ENCODE data around the gene SCRN1.
A peak's percentile ranks its signal among the peaks of the same experiment; 100 is the strongest.
"Not testable (repeated sequence)": the region's sequence is repeated elsewhere in the genome, so short reads cannot be mapped to it uniquely, and the experiment has no call there.

Gene SCRN1

GRCh38 chr7:29890786-29891185, 98.8 kb downstream of the SCRN1 start:
- DNase-seq (ENCODE audit: low spot score) = not testable (repeated sequence)

- DNase-seq (ENCODE audit: low spot score) = no peak
These were observed 99.3 kb downstream of the SCRN1 start for GRCh38 chr7:29890251-29890650.

- DNase-seq (ENCODE audit: low spot score) = no peak
These were observed 100.3 kb downstream of the SCRN1 start for GRCh38 chr7:29889288-29889687.

GRCh38 chr7:29888006-29888405, 101.6 kb downstream of the SCRN1 start:
- no peak for DNase-seq (ENCODE audit: low spot score)

DNA sequence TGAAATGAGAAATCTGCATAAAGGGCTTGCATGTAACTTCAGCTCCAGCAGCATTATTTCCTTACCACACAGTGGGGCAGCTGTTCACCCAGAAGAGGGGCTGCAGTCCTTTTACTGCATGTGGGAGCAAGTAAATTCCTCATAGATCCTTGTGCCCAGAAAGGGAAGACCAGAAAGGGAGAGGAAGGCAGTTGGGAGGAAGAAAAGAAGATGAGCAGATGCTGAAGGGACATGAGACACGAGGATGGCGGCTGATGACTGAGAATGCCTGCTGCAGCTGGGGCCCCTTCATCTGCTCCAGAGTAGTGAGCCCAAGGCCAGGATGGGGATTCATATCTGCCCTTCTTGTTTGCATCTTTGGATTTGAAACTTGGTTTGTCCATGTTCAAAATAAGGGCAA, 102.8 kb downstream of the SCRN1 start:
- no peak for DNase-seq (ENCODE audit: low spot score)

GRCh38 chr7:29885626-29886025, 104.0 kb downstream of the SCRN1 start:
- DNase-seq (ENCODE audit: low spot score) = no peak

DNA sequence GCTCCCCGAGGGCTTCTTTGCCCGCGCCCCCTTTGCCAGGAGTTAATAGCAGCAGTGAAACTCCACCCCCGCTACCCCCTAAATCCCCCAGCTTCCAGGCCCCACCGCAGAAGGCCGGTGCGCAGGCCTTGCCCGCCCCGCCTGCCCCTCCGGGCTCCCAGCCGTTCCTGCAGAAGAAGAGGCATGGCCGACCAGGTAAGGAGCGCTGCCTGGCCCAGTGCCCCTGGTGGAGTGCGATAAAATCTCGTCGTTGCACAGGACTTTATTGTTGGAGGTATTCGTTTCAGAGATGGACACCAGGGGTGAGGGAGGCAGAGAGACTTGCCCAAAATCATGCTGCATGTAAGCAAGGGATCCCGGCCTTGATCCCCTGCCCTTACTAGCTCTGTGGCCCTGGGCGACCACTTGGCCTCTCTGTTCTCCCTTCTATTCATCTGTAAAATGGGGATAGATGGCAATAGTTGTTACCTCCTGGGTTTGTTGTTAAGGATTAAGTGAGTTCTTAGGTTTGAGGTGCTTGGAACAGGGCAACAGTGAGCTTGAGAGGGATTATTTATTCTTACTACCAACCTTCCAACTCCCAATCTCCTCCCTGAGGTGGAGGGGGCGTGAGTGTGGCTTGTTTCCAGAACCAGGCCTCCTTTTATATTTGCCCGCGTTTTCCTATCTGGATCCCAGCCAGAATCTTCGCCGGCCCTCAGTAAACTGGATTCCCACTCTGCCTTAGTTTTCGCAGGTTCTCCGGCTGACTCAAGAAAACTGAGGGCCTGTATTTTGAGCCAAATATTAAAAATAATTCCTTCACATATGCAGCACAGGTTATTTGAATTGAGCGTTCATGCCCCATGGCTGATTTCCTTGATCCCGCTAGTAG, 105.0 kb downstream of the SCRN1 start:
- DNase-seq (ENCODE audit: low spot score) = no peak

DNA sequence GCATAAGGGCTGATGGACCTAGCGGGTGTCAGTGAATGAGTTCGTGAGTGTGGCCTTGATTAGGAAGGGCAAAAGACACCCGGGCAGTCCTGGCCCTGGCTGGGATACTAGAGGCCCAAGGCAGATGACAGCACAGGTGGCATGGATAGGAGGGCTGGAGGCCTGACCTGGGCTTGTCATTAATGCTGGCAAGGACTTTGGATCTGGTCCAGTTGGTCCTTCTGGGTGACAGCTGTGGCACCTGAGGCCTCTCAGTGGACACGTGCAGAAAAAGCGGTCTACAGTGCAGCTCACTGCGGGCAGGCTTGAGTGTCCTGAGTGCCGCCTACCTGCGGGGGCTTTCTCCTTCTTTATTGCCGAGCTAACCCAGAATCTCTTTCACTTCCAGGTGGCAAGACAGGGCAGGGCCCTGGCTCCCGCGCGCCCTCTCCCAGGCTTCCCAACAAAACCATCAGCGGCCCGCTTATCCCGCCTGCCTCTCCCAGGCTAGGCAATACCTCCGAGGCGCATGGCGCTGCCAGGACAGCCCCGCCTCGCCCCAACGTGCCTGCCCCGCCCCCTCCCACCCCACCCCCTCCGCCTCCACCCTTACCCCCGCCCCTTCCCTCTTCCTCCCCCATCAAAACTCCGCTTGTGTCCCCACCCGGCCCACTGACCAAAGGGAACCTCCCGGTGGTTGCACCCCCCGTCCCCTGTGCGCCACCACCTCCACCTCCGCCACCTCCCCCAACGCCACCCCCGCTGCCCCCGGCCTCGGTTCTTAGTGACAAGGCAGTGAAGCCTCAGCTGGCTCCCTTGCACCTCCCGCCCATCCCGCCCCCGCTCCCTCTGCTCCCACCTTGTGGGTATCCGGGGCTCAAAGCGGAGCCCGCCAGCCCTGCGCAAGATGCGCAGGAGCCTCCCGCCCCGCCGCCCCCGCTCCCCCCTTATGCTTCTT, 105.9 kb downstream of the SCRN1 start:
- no peak for DNase-seq (ENCODE audit: low spot score)

DNA sequence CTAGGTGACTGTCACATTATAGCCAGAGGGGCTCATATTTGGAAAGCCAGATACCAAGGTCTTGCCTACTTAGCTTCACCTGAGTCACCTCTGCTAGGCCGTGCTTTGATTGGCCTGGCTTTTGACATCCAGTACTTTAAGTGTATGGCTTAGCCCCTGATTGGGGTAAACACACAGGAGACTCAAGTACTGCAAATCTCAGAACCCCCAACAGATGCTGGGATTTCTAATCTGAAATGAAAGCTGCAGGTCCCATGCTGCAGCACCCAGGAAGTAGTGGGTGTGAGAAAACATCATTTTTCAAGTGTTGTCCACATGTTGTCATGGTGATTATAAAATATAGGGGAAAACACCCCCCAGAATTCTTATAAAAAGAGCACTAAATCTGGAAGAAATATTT, 107.1 kb downstream of the SCRN1 start:
- no peak for DNase-seq (ENCODE audit: low spot score)

GRCh38 chr7:29881724-29882123, 107.9 kb downstream of the SCRN1 start:
- DNase-seq (ENCODE audit: low spot score) = no peak

DNA sequence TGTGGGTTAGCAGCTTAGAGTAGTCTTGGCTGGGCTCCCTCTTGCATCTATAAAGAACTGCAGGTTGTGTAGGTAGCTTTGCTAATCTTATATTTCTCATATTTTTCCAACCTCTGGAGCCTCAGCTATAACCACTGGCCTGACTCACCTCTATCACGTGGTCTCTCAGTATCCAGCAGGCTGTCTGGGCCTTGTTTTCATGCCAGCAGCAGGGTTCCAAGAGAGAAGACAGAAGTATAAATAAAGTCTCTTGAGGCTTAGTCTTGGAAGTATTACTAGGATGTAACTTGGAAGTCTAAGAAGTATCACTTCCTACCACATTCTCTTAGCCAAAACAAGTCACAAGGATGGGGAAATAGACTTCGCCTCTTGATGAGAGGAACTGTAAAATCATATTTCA, 110.0 kb downstream of the SCRN1 start:
- peak; percentile 35 for DNase-seq (ENCODE audit: low spot score)

- DNase-seq (ENCODE audit: low spot score) = peak; percentile 46
These were observed 111.4 kb downstream of the SCRN1 start for GRCh38 chr7:29878081-29878688.

DNA sequence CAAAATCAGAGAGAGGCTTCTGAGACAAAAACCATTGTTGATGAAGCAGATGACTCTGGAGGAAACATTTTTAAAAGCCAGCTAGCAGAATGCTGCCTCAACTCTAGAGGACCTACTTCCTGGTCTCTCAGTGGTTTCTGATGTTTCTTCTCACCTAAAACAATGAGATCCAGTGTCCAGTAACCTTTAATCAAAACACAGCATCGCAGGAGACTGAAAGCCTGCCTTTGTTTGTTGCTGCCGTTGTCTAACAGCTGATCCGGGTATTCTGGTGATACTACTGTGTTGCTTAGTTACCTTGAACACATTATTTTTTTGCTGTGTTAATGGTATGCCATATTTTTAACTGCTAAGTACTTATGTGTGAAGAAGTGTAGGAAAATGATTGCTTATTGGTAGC, 112.4 kb downstream of the SCRN1 start:
- no peak for DNase-seq (ENCODE audit: low spot score)

GRCh38 chr7:29875741-29876140, 113.9 kb downstream of the SCRN1 start:
- no peak for DNase-seq (ENCODE audit: low spot score)

DNA sequence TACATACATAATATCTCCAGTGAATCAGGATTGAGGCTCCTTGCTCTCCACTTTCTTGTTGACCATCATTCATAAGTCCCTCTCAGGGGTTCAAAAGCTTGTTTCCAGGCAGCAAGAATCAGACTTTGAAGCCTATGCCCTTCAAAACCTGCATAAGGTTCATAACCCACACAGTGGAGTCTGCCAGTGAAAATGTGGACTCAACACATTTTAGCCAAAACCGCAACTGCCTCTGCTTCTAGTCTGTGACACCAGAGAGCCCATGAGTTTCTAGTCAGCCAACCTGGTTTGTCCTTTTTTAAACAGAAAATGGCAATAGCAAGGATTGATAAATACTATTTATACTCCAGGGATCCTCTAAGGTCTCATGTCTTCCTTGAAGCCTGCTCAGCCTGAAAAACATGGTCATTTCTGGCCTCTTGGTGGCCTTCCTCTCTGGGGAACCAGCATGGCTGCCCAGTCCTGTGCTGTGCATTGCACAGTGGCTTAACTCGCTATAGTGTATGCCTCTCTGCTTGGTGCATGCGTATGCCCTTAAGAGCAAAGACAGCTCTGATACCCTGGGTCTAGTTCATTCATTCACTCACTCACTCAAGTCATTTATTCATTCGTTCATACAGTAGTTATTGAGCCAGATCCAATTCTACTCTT, 115.8 kb downstream of the SCRN1 start:
- no peak for DNase-seq (ENCODE audit: low spot score)

DNA sequence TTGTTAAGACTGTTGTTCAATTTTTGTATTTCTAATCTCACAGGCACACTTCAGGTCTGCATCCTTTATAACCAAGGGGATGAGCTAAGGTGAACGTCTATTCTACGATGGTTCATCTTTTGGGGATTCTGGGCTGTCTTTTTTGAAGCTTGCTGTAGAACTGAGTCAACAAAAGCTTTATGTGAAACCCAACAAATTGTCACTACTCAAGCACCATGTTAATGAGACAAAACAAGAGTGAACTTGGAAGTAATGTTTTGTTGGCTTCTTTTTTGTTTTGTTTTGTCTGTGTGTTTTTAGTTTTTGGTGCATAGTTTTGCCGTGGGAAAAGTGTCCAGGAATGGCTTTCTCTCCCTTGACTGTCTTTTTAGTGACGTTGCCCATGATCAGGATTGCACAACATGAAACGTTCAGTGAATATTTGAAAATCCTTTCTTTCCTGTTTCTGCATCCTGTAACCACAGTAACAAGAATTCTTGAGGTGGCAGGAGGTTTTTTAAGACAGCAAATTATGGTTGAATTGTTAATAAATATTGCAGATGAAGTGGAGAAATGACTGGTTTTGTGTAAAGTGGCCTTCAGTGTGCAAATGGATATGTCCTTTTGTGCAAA, 117.7 kb downstream of the SCRN1 start:
- DNase-seq (ENCODE audit: low spot score) = peak; percentile 68
